ENCODE results near the gene POC1B.

POC1B gene

DNA sequence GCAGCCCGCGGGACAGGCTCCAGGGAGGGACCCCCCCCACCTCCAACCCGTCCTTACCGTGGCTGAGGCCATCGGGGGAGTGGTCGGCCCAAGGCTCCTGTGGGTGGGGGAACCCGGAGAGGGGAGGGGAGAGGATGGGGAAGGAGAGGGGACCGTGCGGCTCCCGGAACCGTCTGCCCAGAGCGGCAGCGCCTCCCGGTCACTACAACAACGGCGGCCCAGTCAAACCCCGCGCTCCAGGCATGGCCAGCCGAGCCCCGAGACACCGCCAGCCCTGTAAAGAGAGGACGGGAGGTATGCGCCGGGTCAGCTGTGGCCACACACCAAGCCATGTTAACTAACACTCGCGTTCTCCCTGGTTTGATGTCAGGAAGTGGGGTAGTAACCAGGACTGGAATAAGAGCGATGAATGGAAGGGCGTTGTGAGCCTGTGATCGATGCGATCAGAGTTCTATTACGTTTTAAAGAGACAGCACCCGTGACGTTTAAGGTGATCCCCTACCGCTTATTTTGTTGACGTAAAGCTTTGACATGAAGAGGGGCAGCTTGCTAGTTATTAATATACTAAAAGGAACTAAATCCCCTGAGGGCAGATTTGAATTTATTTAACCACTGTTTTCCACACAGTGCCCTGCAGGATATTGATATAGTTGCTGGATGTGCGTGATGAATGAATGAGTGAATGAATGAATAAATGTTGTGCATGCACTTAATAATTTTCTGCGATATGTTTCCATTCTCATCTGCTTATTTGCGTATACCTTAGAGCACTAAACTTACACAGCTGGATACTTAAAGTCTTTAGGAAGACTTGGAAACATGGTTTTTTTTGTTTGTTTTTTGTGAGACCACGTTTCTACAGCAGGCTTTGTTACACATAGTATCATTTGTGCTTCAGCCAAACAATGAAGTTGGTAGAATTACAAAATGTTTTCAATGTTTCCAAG, at the start of gene POC1B:
TSS of gene POC1B (minus strand) at position 224 of the 947 bp plus-strand sequence. CDS start at position 72, 152 bp downstream.
- peak; percentile 87 for DNase-seq (ENCODE audit: low spot score)

DNA sequence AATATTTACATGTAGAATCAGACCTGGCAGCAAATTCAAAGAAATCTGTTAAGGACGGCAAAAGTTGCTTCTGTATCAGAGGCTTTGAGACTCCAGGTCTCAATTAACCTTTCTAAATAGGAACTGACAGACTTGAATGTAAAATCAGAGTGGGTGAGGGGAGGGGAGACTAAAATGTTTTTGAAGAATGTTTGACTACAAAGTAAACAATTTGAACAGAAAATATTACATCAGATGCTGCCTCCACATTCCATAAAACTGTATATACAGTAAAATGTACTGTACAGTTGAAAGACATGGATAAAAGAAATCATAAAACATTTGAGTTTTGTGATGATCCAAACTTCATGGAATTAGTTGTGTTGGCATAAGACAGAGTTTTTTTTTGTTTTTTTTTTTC, 49.5 kb upstream of the POC1B start:
- DNase-seq (ENCODE audit: low spot score): no peak

DNA sequence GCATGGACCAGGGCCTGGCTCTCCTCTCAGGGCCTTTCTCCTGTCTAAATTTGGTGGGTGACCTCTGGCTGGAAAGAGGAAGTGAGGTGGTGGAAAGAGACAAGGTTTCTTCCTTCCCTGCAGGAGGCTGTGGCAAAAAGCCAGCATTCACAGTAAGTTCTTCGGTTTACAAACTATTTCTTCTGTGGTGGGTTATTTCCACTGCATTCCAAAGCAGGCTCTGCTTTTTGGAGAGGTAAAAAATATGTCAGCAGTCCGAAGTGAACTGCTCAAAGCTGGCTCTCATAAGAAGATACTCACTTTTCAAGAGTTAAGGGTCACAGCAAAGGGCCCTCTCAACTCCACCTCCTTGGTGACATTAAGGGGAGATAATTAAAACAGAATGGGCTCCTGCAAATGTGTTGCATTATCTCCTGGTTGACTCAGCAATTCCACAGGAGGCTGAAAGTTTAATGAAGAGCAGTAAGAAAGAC, 48.9 kb upstream of the POC1B start:
- DNase-seq (ENCODE audit: low spot score): no peak

DNA sequence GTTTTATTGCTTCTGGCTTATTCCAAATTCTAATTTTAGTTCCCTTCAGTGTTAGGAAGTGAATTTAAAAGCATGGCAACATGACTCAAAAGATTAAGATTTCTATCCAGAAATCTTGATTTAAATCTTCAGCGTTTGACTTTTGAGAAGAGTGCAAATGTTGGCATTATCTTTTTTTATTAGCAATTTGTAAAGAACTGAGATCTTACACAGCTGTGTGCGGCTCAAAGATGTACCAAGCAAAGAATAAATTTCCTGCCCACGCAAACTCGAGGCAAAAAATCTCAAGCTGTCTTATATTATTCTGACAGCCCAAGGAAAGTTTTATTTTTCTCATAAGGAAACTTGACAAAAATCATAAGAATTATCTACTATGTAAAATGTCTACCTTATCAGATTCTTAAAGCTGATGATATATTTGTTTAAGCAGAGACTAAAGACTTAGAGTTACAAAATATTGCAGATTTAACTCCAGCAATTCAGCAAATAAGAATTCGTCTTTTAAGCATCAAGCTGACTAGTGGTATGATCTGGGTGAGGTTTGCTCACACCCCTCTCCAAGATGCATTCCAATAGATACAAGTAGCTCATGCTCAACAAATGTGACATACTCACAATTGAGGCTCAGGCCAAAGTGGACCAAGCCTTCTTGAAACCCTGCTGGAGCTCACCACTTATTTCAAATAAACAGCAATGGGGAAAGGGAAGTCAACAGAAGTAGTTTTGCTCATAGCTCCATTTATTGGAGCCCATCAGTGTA, 47.4 kb upstream of the POC1B start:
- no peak for DNase-seq (ENCODE audit: low spot score)

DNA sequence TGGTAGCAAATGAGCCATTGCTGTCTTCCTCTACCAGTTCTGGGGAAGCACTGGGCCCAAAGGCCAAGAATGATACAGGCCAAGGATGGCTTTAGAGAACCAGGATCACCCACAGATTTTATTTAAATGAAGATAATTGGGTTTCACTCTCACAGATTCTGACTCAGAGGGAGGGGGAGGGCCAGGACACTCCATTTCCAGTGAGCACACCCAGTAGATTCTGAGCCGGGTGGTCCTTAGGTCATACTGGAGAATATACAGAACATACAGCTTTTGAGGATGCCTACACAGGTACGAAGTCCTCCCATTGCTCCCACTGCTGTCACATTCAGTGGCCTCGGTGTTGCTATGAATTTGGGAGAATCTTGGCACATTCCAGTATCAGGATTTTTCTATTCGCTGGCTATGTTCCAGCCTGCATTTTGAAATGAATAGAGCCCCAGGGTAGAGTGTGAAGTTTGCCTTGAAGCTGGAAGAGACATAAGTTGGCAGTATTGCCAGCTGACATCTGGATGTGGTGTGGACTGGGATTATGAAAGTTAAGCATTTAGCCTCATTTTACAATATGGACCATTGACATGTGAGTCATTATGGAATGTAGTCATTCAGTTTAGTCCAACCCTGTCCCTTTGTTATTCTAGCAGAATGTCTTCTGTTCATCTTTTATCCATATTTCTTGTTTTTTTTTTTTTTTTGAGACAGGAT, 45.8 kb upstream of the POC1B start:
- DNase-seq (ENCODE audit: low spot score): no peak

DNA sequence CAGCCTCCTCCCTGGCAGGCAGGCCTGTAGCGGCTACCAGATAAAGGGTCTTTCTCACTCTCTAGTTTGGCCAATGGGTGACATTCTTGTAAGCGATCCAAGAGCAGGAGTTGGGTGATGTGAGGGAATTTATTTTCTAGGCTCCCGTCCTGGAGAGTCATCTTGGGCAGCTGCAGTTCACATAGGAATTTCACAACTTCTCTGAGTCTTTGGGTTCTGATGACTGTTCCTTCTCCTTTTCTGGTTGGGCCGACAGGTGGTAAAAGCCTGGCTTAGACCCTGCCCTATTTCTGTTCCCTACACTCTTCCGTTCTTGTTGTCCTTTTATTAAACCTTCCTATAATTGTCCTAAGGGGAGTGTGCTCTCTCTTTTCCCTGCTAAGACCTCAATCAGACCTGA, 42.6 kb upstream of the POC1B start:
- no peak for DNase-seq (ENCODE audit: low spot score)

- no peak for DNase-seq (ENCODE audit: low spot score)
Measured at GRCh38 chr12:89567691-89568239, 41.9 kb upstream of the POC1B start.

DNA sequence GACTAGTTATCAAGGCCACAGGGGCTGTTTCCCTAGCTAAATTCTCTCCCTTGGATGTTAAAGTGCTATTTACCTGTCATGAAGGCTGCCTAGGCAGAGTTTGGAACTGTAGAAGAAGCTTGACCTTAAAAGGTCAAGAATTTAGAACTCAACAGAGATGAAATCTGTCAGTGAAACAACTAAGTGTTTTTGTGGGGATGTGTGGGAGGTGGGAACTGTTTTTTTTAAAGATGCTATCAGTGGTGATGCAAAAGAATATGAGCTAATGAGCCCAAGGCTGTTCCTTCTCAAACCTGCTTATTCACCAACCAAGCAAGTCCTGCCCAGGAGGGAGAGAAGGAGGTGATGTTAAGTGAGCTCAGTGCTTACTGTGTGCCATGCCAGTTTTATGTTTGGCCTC, 40.8 kb upstream of the POC1B start:
- no peak for DNase-seq (ENCODE audit: low spot score)

DNA sequence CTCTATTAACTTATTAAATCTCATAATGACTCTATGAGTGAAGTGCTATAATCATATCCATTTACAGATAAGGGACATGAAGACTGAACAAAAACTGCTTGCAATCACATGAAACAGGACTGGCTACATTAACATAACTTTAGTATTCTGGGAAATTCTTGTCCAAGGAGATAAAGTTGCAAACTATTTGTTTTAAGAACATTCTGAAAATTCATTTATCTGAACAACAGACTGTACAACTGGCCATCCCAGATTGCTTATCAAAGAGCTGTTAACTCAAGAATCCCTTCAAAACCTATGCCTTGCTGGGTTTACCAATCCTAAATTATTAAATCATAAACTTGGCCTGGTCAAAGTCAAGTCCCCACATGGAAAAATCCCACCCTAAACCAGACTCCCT, 39.2 kb upstream of the POC1B start:
- no peak for DNase-seq (ENCODE audit: low spot score)

DNA sequence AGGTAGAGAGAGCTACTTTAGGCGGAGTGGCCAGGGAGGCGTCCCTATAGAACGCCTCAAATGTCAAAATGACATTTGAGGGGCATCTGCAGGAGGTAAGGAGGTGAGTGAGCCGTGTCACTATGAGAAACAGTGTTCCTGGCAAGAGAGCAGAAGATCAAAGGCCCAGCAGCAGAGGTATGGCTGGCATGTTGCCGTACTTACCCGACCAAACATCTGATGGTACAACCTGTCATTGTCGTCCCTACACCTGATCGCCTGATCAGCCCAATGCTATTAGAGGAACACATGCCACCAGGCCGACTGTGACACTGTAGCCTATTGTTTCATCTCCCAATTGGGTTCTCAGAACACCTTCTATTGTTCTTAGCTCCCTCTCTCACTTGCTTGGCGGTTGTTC, 33.9 kb upstream of the POC1B start:
- no peak for DNase-seq (ENCODE audit: low spot score)

DNA sequence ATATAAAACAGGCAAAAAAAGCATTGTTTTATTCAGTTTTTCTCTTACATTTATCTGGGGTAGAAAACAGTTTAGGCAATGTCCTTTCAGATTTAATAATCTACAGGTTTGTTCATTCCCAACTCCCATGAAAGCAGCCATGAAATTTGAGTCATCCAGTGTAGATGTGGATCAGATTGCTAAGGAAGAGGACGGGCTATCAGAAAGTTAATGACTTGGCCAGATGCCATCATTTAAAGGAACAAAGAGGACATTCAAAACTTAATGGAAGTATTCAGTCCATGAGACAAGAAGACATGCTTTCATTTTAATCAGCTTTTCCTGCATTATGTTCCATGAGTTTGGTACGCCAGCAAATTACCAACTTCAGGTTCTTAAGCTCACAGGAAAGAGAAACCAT, 31.1 kb upstream of the POC1B start:
- no peak for DNase-seq (ENCODE audit: low spot score)

- no peak for DNase-seq (ENCODE audit: low spot score)
Measured at GRCh38 chr12:89552376-89552775, 26.5 kb upstream of the POC1B start.

DNA sequence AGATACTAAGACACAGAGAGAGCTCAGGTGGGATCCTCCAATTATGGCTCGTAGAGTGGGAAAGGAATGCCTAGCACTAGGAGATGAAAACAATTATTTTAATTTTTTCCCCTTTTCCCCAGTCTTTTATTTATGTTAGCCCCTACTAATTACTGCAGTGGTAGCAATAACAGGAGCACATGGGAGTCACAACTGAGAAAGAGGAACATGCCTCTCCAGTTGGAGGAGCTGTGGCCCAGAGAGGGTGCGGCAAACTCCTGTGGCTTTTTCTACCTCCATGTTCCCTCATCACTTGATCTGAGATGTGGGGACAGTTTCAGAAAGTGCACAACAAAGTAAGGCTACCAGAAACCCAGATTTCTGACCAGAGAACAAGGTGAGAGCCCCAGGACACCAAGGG, 25.9 kb upstream of the POC1B start:
- DNase-seq (ENCODE audit: low spot score): no peak

- no peak for DNase-seq (ENCODE audit: low spot score)
Measured at GRCh38 chr12:89547101-89547500, 21.3 kb upstream of the POC1B start.

GRCh38 chr12:89546151-89546550, 20.3 kb upstream of the POC1B start:
- no peak for DNase-seq (ENCODE audit: low spot score)

- DNase-seq (ENCODE audit: low spot score): peak; percentile 44
Measured at GRCh38 chr12:89544681-89545184, 18.9 kb upstream of the POC1B start.

GRCh38 chr12:89544022-89544421, 18.2 kb upstream of the POC1B start:
- no peak for DNase-seq (ENCODE audit: low spot score)

GRCh38 chr12:89542912-89543592, 17.2 kb upstream of the POC1B start:
- peak; percentile 85 for DNase-seq (ENCODE audit: low spot score)

DNA sequence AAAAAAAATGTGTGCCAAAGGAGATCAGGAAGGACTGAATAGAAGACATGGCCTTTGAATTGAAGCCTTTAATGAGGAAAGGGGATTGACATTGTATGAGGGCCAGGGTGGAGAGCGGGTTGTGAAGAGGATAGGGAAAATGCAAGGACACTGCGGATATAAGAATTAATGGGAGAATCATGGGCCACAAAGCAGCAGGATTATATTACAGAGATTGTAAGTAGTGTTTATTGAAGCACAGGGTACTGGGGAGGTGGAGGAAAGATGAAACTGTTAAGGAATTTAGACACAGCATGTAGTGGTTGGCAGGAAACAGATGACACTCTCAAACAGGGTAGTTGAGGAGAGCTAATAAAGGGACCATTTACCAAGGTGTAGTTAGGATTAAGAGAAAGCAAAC, 16.4 kb upstream of the POC1B start:
- DNase-seq (ENCODE audit: low spot score): no peak

DNA sequence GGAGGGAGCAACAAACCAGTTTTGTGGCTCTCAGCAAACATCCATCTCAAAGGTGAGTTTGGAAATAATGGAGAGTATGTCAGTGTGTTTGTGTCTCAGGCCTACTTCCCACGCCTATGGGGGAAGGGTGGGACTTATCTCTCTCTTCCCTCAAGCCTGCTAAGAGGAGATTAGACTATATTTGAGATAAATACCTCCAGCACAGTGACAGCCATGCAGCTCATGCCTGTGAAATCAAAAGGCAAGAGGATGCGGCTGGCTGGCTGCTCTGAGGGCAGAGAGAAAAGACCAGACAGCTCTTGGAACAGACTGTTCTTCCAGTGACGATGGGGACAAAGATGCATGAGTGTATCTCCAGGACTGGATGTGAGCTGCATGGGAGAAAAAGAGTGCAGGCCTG, 14.7 kb upstream of the POC1B start:
- DNase-seq (ENCODE audit: low spot score): no peak
